Liver (tissue), 3 donors: ENCODE data around the gene MGAT4A.

ENCODE experiments used
- CTCF ChIP-seq: fragments of 150-350 bp; IDR thresholded peaks from 2 replicates; pipeline ENCODE4 v1.5.1; 2017; ENCODE audit warnings: improper control_type of control experiment, low read depth, low read length; ENCODE audit not compliant: missing input control
- EGR1 ChIP-seq, 2 donors: IDR thresholded peaks; 2 replicates each; pipeline ENCODE4 v1.6.1; 2016 to 2018; ENCODE audit warnings: antibody characterized with exemption in 2 of 2, low read depth in 2 of 2
- FOXA1 ChIP-seq: IDR thresholded peaks from 2 replicates; pipeline ENCODE4 v1.6.1; 2016; ENCODE audit warnings: antibody characterized with exemption
- JUND ChIP-seq, 2 donors: IDR thresholded peaks; 2 replicates each; pipeline ENCODE4 v1.6.1; 2016; ENCODE audit warnings: antibody characterized with exemption in 2 of 2
- MAX ChIP-seq: IDR thresholded peaks from 2 replicates; pipeline ENCODE4 v1.6.1; 2016; ENCODE audit warnings: antibody characterized with exemption
- RAD21 ChIP-seq, 2 donors: IDR thresholded peaks; 2 replicates each; pipeline ENCODE4 v1.6.1; 2016; ENCODE audit warnings: antibody characterized with exemption in 2 of 2, mild to moderate bottlenecking in 2 of 2
- REST ChIP-seq: IDR thresholded peaks from 2 replicates; pipeline ENCODE4 v1.6.1; 2016; ENCODE audit warnings: antibody characterized with exemption, mild to moderate bottlenecking
- RXRA ChIP-seq, 2 donors: IDR thresholded peaks; 2 replicates each; pipeline ENCODE4 v1.6.1; 2017 to 2018; ENCODE audit warnings: antibody characterized with exemption in 2 of 2, mild to moderate bottlenecking in 1 of 2
- SP1 ChIP-seq: IDR thresholded peaks from 2 replicates; pipeline ENCODE4 v1.6.1; 2018; ENCODE audit warnings: antibody characterized with exemption, mild to moderate bottlenecking
- TAF1 ChIP-seq: conservative IDR thresholded peaks from 2 replicates; pipeline ENCODE4 v1.6.1; 2016; ENCODE audit warnings: antibody characterized with exemption, mild to moderate bottlenecking
- YY1 ChIP-seq: IDR thresholded peaks from 2 replicates; pipeline ENCODE4 v1.6.1; 2016; ENCODE audit warnings: antibody characterized with exemption, mild to moderate bottlenecking
- ZBTB33 ChIP-seq: IDR thresholded peaks from 2 replicates; pipeline ENCODE4 v1.6.1; 2016; ENCODE audit warnings: antibody characterized with exemption
- donor health status: healthy.
- donor health status: healthy.

GRCh38 chr2:98761909-98762308 lies 31.0 kb upstream of the MGAT4A start:
- no peak for TF ChIP-seq MAX
- TF ChIP-seq CTCF: no peak
- no peak for TF ChIP-seq RXRA (IDR thresholded peaks at IDR 0.05)
- no peak for TF ChIP-seq TAF1
- no peak for TF ChIP-seq FOXA1
- TF ChIP-seq EGR1 (IDR thresholded peaks at IDR 0.05; ENCODE audit: low read depth in 2 of 2): no peak
- TF ChIP-seq JUND (IDR thresholded peaks at IDR 0.05): no peak
- TF ChIP-seq REST: no peak
- no peak for TF ChIP-seq YY1
- TF ChIP-seq SP1: no peak
- TF ChIP-seq RAD21 (IDR thresholded peaks at IDR 0.05): no peak
- no peak for TF ChIP-seq ZBTB33
